H1 (cell line): ENCODE measurements around the gene SH3PXD2A. TPM values are rescaled to one million over a fixed set of nuclear protein-coding genes. Genes with fewer than 3 reads are reported as not detected.

ENCODE experiments used
- CTCF ChIA-PET: fragments of 300-600 bp; sonication (Branson Sonifier 250); formaldehyde crosslinking; loops from one replicate; lab custom pipeline; 2021; ENCODE audit not compliant: partially characterized antibody; lab: Charles Lee
- POLR2A ChIA-PET: fragments of 300-600 bp; sonication (Branson Sonifier 250); formaldehyde crosslinking; loops from one replicate; lab custom pipeline; 2021; ENCODE audit warnings: inconsistent platforms; ENCODE audit not compliant: partially characterized antibody; lab: Charles Lee
- DNase-seq, 2 experiments: peaks; one replicate each; pipeline versions ENCODE4 v3.0.0 to v3.0.0-alpha.2; 2010 to 2022; ENCODE audit warnings: low spot score in 2 of 2, low read depth in 1 of 2, mixed read lengths in 1 of 2
- FAIRE-seq: peaks from 2 replicates; lab custom pipeline; 2011; peaks lifted over from hg19 to GRCh38; lab: Jason Lieb, UNC
- H2AFZ ChIP-seq: 2 replicates; pipeline ENCODE4 v1.8.1; 2012; ENCODE audit warnings: low read length, inconsistent platforms
- H2AK5ac ChIP-seq: 2 replicates; pipeline ENCODE4 v1.6.1; 2013; ENCODE audit warnings: low read depth, low read length
- H2BK120ac ChIP-seq: replicated peaks from 2 replicates; pipeline ENCODE3; 2013; ENCODE audit warnings: low read depth, low read length, inconsistent platforms
- H2BK12ac ChIP-seq: 2 replicates; pipeline ENCODE4 v1.6.1; 2013; ENCODE audit warnings: low read depth, low read length
- H2BK15ac ChIP-seq: 2 replicates; pipeline ENCODE4 v1.6.1; 2013; ENCODE audit warnings: low read length
- H2BK20ac ChIP-seq: 2 replicates; pipeline ENCODE4 v1.6.1; 2013; ENCODE audit warnings: low read length
- H2BK5ac ChIP-seq: 2 replicates; pipeline ENCODE4 v1.6.1; 2013; ENCODE audit warnings: low read depth, low read length
- H3K14ac ChIP-seq: 2 replicates; pipeline ENCODE4 v1.6.1; 2013; ENCODE audit warnings: inconsistent platforms; ENCODE audit not compliant: insufficient read length
- H3K18ac ChIP-seq: 2 replicates; pipeline ENCODE4 v1.6.1; 2013; ENCODE audit warnings: low read length; ENCODE audit errors: extremely low read depth
- H3K23ac ChIP-seq: 2 replicates; pipeline ENCODE4 v1.6.1; 2013; ENCODE audit warnings: inconsistent platforms; ENCODE audit not compliant: insufficient read length
- H3K23me2 ChIP-seq: 2 replicates; pipeline ENCODE4 v1.6.1; 2013; ENCODE audit warnings: low read depth, low read length
- H3K27ac ChIP-seq: 2 replicates; pipeline ENCODE4 v1.6.1; 2011; ENCODE audit warnings: low read depth, low read length, inconsistent platforms
- H3K27me3 ChIP-seq, 4 experiments: replicated peaks in 1 of 4; 1 replicate in 1 of 4; 2 replicates in 3 of 4; pipeline versions ENCODE4 v1.6.1 to v1.8.1; 2011 to 2013; ENCODE audit warnings: low read length in 3 of 4, mild to moderate bottlenecking in 3 of 4, inconsistent platforms in 2 of 4, mixed read lengths in 2 of 4, moderate library complexity in 1 of 4; ENCODE audit not compliant: control insufficient read depth in 3 of 4, insufficient read depth in 3 of 4; ENCODE audit errors: extremely low read depth in 1 of 4
- H3K36me3 ChIP-seq, 4 experiments: 2 replicates each; pipeline versions ENCODE4 v1.6.1 to v1.8.1; 2011 to 2013; ENCODE audit warnings: mild to moderate bottlenecking in 4 of 4, low read length in 3 of 4, moderate library complexity in 2 of 4, control low read depth in 1 of 4, inconsistent platforms in 1 of 4; ENCODE audit not compliant: insufficient read depth in 4 of 4, control insufficient read depth in 2 of 4
- H3K4ac ChIP-seq: replicated peaks from 2 replicates; pipeline ENCODE3; 2013; ENCODE audit warnings: low read length, low read depth, mixed read lengths, inconsistent platforms; ENCODE audit not compliant: insufficient read length
- H3K4me1 ChIP-seq, 4 experiments: replicated peaks in 1 of 4; 1 replicate in 1 of 4; 2 replicates in 3 of 4; pipeline versions ENCODE4 v1.6.1 to v1.8.1; 2011 to 2013; ENCODE audit warnings: low read length in 3 of 4, inconsistent platforms in 2 of 4, mixed read lengths in 1 of 4; ENCODE audit not compliant: insufficient read depth in 4 of 4, control insufficient read depth in 3 of 4
- H3K4me2 ChIP-seq, 2 experiments: 2 replicates each; pipeline versions ENCODE4 v1.6.1 to v1.8.1; 2011 to 2013; ENCODE audit warnings: low read depth in 2 of 2, low read length in 2 of 2, control low read depth in 1 of 2, inconsistent platforms in 1 of 2, mild to moderate bottlenecking in 1 of 2; ENCODE audit not compliant: insufficient read depth in 1 of 2
- H3K4me3 ChIP-seq, 4 experiments: fragments of 200-600, 300-600 bp in 1 of 4; sonication (generic), shearing (Covaris generic), sonication (Bioruptor Twin) in 1 of 4; 2 replicates each; pipeline versions ENCODE4 v1.5.1 to v1.8.1; 2011 to 2016; ENCODE audit warnings: low read length in 4 of 4, low read depth in 3 of 4, control low read depth in 2 of 4, inconsistent platforms in 2 of 4, mild to moderate bottlenecking in 2 of 4, mixed read lengths in 1 of 4, moderate library complexity in 1 of 4; ENCODE audit not compliant: insufficient read depth in 2 of 4; ENCODE audit errors: extremely low read depth in 1 of 4
- H3K56ac ChIP-seq: replicated peaks from 2 replicates; pipeline ENCODE3; 2013; ENCODE audit warnings: low read depth, mild to moderate bottlenecking, mixed read lengths, low read length, inconsistent platforms; ENCODE audit not compliant: insufficient read length
- H3K79me1 ChIP-seq: 2 replicates; pipeline ENCODE4 v1.6.1; 2013; ENCODE audit warnings: low read depth, low read length, control low read depth
- H3K79me2 ChIP-seq, 2 experiments: 2 replicates each; pipeline versions ENCODE4 v1.6.1 to v1.8.1; 2012 to 2013; ENCODE audit warnings: low read length in 2 of 2, mild to moderate bottlenecking in 2 of 2, inconsistent platforms in 1 of 2; ENCODE audit not compliant: insufficient read depth in 2 of 2, control insufficient read depth in 1 of 2
- H3K9ac ChIP-seq, 4 experiments: replicated peaks in 1 of 4; 1 replicate in 1 of 4; 2 replicates in 3 of 4; pipeline versions ENCODE4 v1.6.1 to v1.8.1; 2011 to 2013; ENCODE audit warnings: low read depth in 3 of 4, low read length in 3 of 4, control low read depth in 2 of 4, mild to moderate bottlenecking in 2 of 4, moderate library complexity in 2 of 4, inconsistent platforms in 1 of 4; ENCODE audit errors: extremely low read depth in 1 of 4
- H3K9me3 ChIP-seq, 2 experiments: 2 replicates each; pipeline versions ENCODE4 v1.6.1 to v1.8.1; 2012 to 2013; ENCODE audit warnings: mild to moderate bottlenecking in 2 of 2, moderate library complexity in 2 of 2, control low read depth in 1 of 2, inconsistent platforms in 1 of 2, low read depth in 1 of 2, low read length in 1 of 2, mixed read lengths in 1 of 2; ENCODE audit not compliant: insufficient read depth in 2 of 2
- H4K20me1 ChIP-seq, 2 experiments: replicated peaks in 1 of 2; 2 replicates each; pipeline versions ENCODE3 to v1.8.1; 2011 to 2013; ENCODE audit warnings: inconsistent platforms in 2 of 2, low read length in 2 of 2, mild to moderate bottlenecking in 1 of 2; ENCODE audit not compliant: insufficient read depth in 2 of 2, control insufficient read depth in 1 of 2
- H4K5ac ChIP-seq: 2 replicates; pipeline ENCODE4 v1.6.1; 2013; ENCODE audit warnings: low read length, low read depth, mixed read lengths, inconsistent platforms; ENCODE audit not compliant: insufficient read length
- H4K8ac ChIP-seq: 2 replicates; pipeline ENCODE4 v1.8.0; 2013; ENCODE audit warnings: mild to moderate bottlenecking, moderate library complexity, low read length, inconsistent platforms; ENCODE audit not compliant: insufficient read depth; ENCODE audit errors: extremely low read depth
- H4K91ac ChIP-seq: replicated peaks from 2 replicates; pipeline ENCODE3; 2013; ENCODE audit warnings: low read length, mixed read lengths, inconsistent platforms; ENCODE audit not compliant: insufficient read length
- BACH1 ChIP-seq: IDR thresholded peaks from 2 replicates; pipeline ENCODE4 v1.6.1; 2012; ENCODE audit warnings: low read length, improper control_type of control experiment
- BRCA1 ChIP-seq: IDR thresholded peaks from 2 replicates; pipeline ENCODE4 v1.6.1; 2012; ENCODE audit warnings: low read depth, low read length, improper control_type of control experiment
- HDAC6 ChIP-seq: IDR thresholded peaks from one replicate; pipeline ENCODE4 v1.7.1; 2012; ENCODE audit warnings: low read depth, mild to moderate bottlenecking, inconsistent platforms, low read length, moderate library complexity
- RAD21 ChIP-seq, 2 experiments: IDR thresholded peaks in 1 of 2; conservative IDR thresholded peaks in 1 of 2; 2 replicates each; pipeline ENCODE4 v1.6.1; 2011; ENCODE audit warnings: low read depth in 2 of 2, low read length in 2 of 2, improper control_type of control experiment in 1 of 2, inconsistent platforms in 1 of 2, mild to moderate bottlenecking in 1 of 2, moderate library complexity in 1 of 2
- SRF ChIP-seq: IDR thresholded peaks from 2 replicates; pipeline ENCODE4 v1.6.1; 2011; ENCODE audit warnings: mild to moderate bottlenecking, low read depth, low read length, moderate library complexity
- SUZ12 ChIP-seq: fragments of 200-600 bp; sonication (generic); IDR thresholded peaks from 2 replicates; pipeline ENCODE4 v1.6.1; 2012; ENCODE audit warnings: mild to moderate bottlenecking, inconsistent platforms, low read length, moderate library complexity, mixed read lengths
- WGBS, 2 experiments: shearing (Covaris generic) in 1 of 2; methylation state at CpG; one replicate each; pipeline versions ENCODE4 v1.1.6 to v1.1.7; 2013 to 2015; ENCODE audit warnings: low lambda C conversion rate in 2 of 2, mixed read lengths in 2 of 2, inconsistent platforms in 1 of 2, low coverage in 1 of 2, missing lambda C conversion rate in 1 of 2; ENCODE audit not compliant: insufficient replicate concordance in 2 of 2, insufficient coverage in 1 of 2, insufficient read length in 1 of 2; ENCODE audit errors: extremely low coverage in 1 of 2, missing lambda C conversion rate in 1 of 2; 5-methylcytosine and 5-hydroxymethylcytosine counted together
- polyA plus RNA-seq, 7 experiments: library from polyadenylated mRNA; depleted of rRNA in 3 of 7; stranded (reverse) in 5 of 7; unstranded in 2 of 7; fragments of >200 nt in 5 of 7; fragments of 200-250 nt in 2 of 7; gene quantifications; 1 replicate in 5 of 7; 2 replicates in 1 of 7; 4 replicates in 1 of 7; pipeline versions ENCODE4 v1.2.1 to v1.2.3, GENCODE V29; 2011 to 2013; ENCODE audit warnings: missing spikeins in 2 of 7, mixed read lengths in 2 of 7
- total RNA-seq: library from RNA; stranded (reverse); fragmentation: NEBNext Ultra II Directional; extraction: Animal tissue kit (Norgen Biotek cat#: 25700); gene quantifications from 2 replicates; pipeline ENCODE4 v1.2.1, GENCODE V29; 2021
- TF ChIP-seq, protein P1 (sequence below): IDR thresholded peaks from 2 replicates; pipeline ENCODE4 v1.6.1; 2012; ENCODE audit warnings: inconsistent platforms
- TF ChIP-seq, protein P2 (sequence below): IDR thresholded peaks from 2 replicates; pipeline ENCODE4 v1.6.1; 2011; ENCODE audit warnings: low read length, improper control_type of control experiment

SH3PXD2A gene
- total and polyA plus RNA-seq, 2 of the 8 experiments (the other 6 are each of a cell fraction or from before 2014, with no cell fraction given): 5.4 to 16.3 TPM

DNA sequence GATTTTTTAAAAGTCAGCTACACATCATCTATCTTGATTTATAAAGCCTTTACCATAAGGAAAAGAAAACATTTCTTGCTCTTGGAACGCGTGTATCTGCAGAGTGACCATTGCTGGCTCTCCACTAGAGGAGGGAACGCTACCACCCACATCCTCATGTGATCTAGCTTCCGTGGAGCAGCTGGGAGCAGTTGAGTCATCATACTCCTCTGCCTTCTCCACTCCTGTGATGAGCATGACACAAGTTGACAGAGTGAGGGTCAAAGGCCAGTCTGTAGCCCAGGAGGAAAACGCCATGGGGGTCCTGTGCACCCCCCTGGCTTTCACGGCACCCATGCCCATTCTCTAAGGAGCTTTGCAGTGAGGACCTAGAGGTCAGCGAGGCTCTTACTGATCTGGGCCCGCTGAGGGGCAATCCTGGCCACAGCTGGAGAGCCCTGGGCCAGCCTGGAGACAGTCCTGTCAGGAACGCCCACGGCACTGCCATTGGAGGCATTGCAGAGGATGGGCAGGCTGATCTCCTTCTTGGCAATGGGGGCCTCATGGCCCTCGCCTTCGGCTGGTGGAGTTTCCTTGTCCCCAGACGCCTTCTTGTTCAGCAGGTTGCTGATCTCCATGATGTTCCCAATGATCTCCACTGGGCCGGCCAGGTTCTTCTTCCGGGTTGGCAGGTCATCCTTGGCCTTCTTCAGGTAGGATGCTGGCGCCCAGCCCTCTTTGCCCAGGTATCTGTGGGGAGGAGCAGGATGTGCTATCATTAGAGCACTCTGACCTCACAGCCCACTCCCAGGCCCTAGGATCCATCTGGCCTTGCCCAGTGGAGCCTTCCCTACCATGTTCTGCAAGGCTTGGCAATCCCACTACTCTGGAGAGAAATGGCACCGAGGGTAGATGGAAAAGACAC is 242.7 kb downstream of the SH3PXD2A start:
- Histone ChIP-seq H3K4ac (no peak overlapping the region), H3K9ac (no peak overlapping the region), H2BK20ac (no peak overlapping the region), H3K9me3 (no peaks in the 10 kb centered on the region), H4K5ac (no peak overlapping the region), H3K23ac (no peak overlapping the region), H3K14ac (no peak overlapping the region), H2AFZ (no peak overlapping the region), H4K91ac (no peak overlapping the region), H3K27ac (no peak overlapping the region), H2BK15ac (no peak overlapping the region), H3K36me3 (no peaks in the 10 kb centered on the region; a peak in 1 of 8 replicates), H2BK5ac (no peak overlapping the region), H3K79me1 (no peaks in the 10 kb centered on the region), H3K79me2 (no peaks in the 10 kb centered on the region), H3K56ac (no peak overlapping the region), H3K4me1 (no peaks in the 10 kb centered on the region), H2BK120ac (no peak overlapping the region), H2AK5ac (no peak overlapping the region), H3K18ac (no peak overlapping the region), H3K27me3 (no peaks in the 10 kb centered on the region; a peak in 1 of 7 replicates), H3K4me2 (no peak overlapping the region), H3K23me2 (peaks cover 2% of the 10 kb centered on the region; the same call in 1 of the 2 replicates), H3K4me3 (no peak overlapping the region), H4K20me1 (no peaks in the 10 kb centered on the region), H4K8ac (no peak overlapping the region), H2BK12ac (no peak overlapping the region)
- ChIA-PET CTCF (interaction anchor here (1.0 to 10.9 kb wide), 19 partner anchors 10 to 242 kb away, joined by 3 to 91 read pairs (median 5); partner anchors contain the start of gene SH3PXD2A), POLR2A (interaction anchor here (1.6 to 2.3 kb wide), 2 partner anchors 12 to 48 kb away, joined by 4 to 6 read pairs; no protein-coding TSS in a partner anchor)
- no peak for FAIRE-seq
- DNase-seq: no peak
- TF ChIP-seq, protein P1, sequence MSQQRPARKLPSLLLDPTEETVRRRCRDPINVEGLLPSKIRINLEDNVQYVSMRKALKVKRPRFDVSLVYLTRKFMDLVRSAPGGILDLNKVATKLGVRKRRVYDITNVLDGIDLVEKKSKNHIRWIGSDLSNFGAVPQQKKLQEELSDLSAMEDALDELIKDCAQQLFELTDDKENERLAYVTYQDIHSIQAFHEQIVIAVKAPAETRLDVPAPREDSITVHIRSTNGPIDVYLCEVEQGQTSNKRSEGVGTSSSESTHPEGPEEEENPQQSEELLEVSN: no peak
- TF ChIP-seq BACH1 (no peak), SUZ12 (no peak), HDAC6 (no peak), BRCA1 (no peak), RAD21 (IDR thresholded peaks at IDR 0.05 in 1 of 2, conservative IDR thresholded peaks at IDR 0.05 in 1 of 2; ENCODE audit: low read depth in 2 of 2, low read length in 2 of 2) (no peak), SRF (no peak)
- TF ChIP-seq, protein P2, sequence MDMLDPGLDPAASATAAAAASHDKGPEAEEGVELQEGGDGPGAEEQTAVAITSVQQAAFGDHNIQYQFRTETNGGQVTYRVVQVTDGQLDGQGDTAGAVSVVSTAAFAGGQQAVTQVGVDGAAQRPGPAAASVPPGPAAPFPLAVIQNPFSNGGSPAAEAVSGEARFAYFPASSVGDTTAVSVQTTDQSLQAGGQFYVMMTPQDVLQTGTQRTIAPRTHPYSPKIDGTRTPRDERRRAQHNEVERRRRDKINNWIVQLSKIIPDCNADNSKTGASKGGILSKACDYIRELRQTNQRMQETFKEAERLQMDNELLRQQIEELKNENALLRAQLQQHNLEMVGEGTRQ: no peak
- 88% methylated on average over 17 of the region's 17 CpGs; no CpG with 5 or more reads in 1 of the 2 experiments for WGBS, 2 experiments
